Measurements from ENCODE around the gene LRCH1. TPM values are rescaled to one million over a fixed set of nuclear protein-coding genes. Genes with fewer than 3 reads are reported as not detected.
"Not testable (repeated sequence)": the region's sequence is repeated elsewhere in the genome, so short reads cannot be mapped to it uniquely, and the experiment has no call there.

Gene LRCH1, protein sequence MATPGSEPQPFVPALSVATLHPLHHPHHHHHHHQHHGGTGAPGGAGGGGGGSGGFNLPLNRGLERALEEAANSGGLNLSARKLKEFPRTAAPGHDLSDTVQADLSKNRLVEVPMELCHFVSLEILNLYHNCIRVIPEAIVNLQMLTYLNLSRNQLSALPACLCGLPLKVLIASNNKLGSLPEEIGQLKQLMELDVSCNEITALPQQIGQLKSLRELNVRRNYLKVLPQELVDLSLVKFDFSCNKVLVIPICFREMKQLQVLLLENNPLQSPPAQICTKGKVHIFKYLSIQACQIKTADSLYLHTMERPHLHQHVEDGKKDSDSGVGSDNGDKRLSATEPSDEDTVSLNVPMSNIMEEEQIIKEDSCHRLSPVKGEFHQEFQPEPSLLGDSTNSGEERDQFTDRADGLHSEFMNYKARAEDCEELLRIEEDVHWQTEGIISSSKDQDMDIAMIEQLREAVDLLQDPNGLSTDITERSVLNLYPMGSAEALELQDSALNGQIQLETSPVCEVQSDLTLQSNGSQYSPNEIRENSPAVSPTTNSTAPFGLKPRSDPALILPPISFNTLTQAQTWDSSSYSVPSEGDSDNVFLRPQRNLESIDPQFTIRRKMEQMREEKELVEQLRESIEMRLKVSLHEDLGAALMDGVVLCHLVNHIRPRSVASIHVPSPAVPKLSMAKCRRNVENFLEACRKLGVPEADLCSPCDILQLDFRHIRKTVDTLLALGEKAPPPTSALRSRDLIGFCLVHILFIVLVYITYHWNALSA
- 10 to 100 TPM; 22.5 to 31.4 TPM for total RNA-seq
- long read RNA-seq, donor 1, full-length matches to known transcripts = 3 of 9 reads
- long read RNA-seq, donor 1, partial matches to known transcripts = 5 of 9 reads
- long read RNA-seq, donor 1, other reads (novel, unspliced or antisense) = 1 of 9 reads
- long read RNA-seq, donor 2, full-length matches to known transcripts = 2 of 11 reads
- long read RNA-seq, donor 2, partial matches to known transcripts = 8 of 11 reads
- long read RNA-seq, donor 2, other reads (novel, unspliced or antisense) = 1 of 11 reads

- intact Hi-C loops (cut with DNase I) = loop anchor here (5.0 to 10.0 kb wide), 3 partner anchors 122 to 169 kb away; no protein-coding TSS in a partner anchor
- peak; percentile 97 for DNase-seq (ENCODE audit: low spot score)
Measured at GRCh38 chr13:46552889-46553520, at the start of gene LRCH1. TSS of gene LRCH1 (plus strand) at chr13:46553170. CDS start at chr13:46553397, 227 bp downstream.

- intact Hi-C loops (cut with DNase I) = no loop called here
- DNase-seq (ENCODE audit: low spot score) = no peak
Measured at GRCh38 chr13:46504036-46504435, 48.9 kb upstream of the LRCH1 start.

GRCh38 chr13:46507981-46508380, 45.0 kb upstream of the LRCH1 start:
- no peak for DNase-seq (ENCODE audit: low spot score)
- intact Hi-C loops (cut with DNase I) = no loop called here

DNA sequence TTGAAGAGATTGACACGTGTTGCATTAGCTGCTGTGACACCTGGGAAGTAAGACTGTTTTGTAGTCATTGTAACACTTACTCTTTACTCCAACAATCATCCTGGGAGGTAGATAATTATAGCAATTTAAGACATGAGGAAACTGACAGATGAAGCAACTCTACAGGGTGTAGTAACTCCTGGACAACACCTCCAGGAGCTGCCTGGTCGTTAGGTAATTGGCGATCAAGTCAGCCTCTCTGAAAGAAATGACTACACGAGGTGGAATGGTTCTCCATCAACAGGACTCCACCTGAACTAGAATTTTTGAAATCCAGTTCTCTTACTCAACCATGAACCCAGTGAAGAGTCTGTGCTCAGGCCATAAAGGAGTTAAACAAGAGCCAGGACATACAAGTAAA, 43.0 kb upstream of the LRCH1 start:
- intact Hi-C loops (cut with DNase I) = no loop called here
- DNase-seq (ENCODE audit: low spot score) = no peak

DNA sequence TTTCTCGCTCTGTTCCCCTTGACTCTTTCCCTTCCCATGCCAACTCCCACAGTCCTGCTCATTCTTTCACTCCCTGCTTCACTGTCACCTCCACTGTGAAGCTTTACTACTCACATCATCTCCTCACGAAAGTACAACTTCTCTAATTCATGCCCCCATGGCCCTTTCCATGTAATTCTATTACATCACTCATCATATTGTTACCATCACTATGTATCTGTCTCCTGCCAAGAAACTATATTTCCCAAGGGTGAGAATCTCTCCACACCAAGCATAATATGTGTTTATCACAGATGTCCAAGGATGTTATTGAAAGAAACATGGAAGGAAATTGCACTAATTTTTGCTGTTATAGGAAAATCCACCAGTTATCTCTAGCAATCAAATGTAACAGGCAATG, 37.2 kb upstream of the LRCH1 start:
- no peak for DNase-seq (ENCODE audit: low spot score)
- intact Hi-C loops (cut with DNase I) = no loop called here

- intact Hi-C loops (cut with DNase I) = no loop called here
- DNase-seq (ENCODE audit: low spot score) = no peak
Measured at GRCh38 chr13:46516599-46517338, 36.2 kb upstream of the LRCH1 start.

GRCh38 chr13:46517748-46518147, 35.2 kb upstream of the LRCH1 start:
- DNase-seq (ENCODE audit: low spot score); intact Hi-C loops (cut with DNase I): not testable (repeated sequence)

- intact Hi-C loops (cut with DNase I) = no loop called here
- DNase-seq (ENCODE audit: low spot score) = no peak
Measured at GRCh38 chr13:46519182-46519581, 33.8 kb upstream of the LRCH1 start.

DNA sequence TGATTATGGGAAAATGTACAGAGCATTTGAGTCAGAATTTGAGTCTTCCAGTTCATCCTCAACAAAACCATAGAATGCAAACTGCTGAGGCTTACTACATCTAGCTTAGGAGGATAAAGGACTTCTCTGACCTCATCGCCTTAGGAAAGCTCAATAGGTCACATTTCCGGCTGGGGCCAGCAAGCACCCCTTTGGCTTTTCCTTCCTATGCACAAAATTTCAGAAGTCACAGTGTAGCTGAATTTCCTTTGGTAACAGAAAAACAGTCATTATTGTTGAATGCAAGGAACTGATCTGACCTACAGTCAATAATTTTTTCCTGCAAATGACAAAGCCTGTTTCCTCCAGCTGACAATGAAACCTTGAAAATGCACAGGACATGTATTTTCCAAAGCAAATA, 32.8 kb upstream of the LRCH1 start:
- no peak for DNase-seq (ENCODE audit: low spot score)
- intact Hi-C loops (cut with DNase I) = no loop called here

DNA sequence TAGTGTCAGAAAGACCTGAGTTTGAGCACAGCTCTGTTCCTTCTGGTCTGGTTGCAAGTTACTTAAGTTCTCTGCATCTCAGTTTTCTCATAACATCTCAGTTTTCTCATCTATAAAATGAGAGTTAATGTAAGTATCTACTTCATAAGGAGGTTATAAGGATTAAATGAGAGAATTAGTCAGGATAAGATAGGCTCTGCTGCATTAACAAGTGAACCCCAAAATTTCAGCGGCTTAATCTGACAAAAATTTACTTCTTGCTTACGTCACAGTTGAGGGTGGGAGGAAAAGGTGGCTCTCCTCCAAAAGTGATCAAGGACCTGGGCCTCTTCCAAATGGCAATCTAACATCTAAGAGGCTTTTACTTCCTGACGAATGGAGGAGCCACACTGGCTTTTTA, 31.5 kb upstream of the LRCH1 start:
- DNase-seq (ENCODE audit: low spot score) = no peak
- intact Hi-C loops (cut with DNase I) = no loop called here

GRCh38 chr13:46521921-46522747, 30.8 kb upstream of the LRCH1 start:
- intact Hi-C loops (cut with DNase I) = no loop called here
- DNase-seq (ENCODE audit: low spot score) = no peak

GRCh38 chr13:46522748-46523030, 30.3 kb upstream of the LRCH1 start:
- DNase-seq (ENCODE audit: low spot score) = no peak
- intact Hi-C loops (cut with DNase I) = no loop called here

GRCh38 chr13:46523972-46524752, 28.8 kb upstream of the LRCH1 start:
- intact Hi-C loops (cut with DNase I) = no loop called here
- DNase-seq (ENCODE audit: low spot score) = no peak

DNA sequence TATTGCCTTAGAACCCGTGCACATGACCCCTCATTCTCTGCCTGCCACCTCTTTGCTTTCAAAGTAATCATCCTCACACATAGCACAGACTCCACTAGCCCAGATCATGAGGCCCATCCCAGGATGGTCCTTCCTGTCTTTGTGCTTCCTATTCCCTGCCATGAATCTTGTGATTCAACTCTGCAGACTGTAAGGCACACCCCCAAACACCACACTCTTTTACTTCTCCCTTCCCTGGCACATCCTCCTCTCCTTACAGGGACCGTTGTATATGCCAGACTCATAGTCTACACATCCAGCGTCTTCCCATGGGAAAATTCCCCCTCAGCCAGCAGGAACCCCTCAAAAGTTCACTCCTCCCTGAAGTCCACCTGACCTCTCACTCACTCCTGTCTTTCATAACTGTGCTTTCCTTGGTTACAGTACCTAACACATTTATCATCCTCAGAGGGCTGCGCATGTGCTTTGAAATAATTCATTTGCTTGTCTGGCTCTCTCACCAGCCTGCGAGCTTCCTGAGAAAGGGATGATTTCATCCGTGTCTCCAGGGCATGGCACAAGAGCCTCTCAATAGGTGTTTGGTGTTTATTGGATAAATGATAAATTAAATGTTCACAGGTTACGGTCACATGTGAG, 26.8 kb upstream of the LRCH1 start:
- no peak for DNase-seq (ENCODE audit: low spot score)
- intact Hi-C loops (cut with DNase I) = no loop called here

DNA sequence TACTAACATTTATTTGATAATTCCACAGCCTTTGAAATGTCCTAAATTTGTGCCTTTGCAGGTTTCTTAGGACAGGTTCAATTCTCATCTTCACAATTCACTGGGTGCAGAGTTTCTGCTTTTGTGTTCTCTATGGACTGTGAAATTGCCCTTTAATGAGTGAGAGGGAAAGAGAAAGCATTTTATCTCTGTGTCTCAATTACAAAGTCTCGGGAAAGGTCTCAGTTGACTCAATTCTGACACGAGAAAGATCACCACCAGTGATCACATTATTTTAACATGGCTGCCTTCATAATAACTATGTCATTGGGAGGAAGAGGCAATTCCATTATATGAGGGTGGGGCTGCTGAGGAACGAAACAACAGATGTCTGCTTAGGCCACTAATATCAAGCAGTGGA, 26.2 kb upstream of the LRCH1 start:
- intact Hi-C loops (cut with DNase I) = no loop called here
- DNase-seq (ENCODE audit: low spot score) = no peak

- no peak for DNase-seq (ENCODE audit: low spot score)
- intact Hi-C loops (cut with DNase I) = no loop called here
Measured at GRCh38 chr13:46527237-46527636, 25.7 kb upstream of the LRCH1 start.

GRCh38 chr13:46529216-46529919, 23.6 kb upstream of the LRCH1 start:
- intact Hi-C loops (cut with DNase I) = no loop called here
- no peak for DNase-seq (ENCODE audit: low spot score)

All from posterior vena cava (tissue), 2 donors.